SK-N-MC (cell line): Measurements from ENCODE around the gene BARX1.

Experiments used
- EZH2 ChIP-seq: fragments of 200-600 bp; sonication (generic); IDR thresholded peaks from one replicate; pipeline ENCODE4 v1.6.1; 2017; ENCODE audit warnings: antibody characterized with exemption
- POLR2AphosphoS5 ChIP-seq: IDR thresholded peaks from 2 replicates; pipeline ENCODE4 v1.6.1; 2012; ENCODE audit warnings: mild to moderate bottlenecking, low read depth, low read length, borderline replicate concordance

DNA sequence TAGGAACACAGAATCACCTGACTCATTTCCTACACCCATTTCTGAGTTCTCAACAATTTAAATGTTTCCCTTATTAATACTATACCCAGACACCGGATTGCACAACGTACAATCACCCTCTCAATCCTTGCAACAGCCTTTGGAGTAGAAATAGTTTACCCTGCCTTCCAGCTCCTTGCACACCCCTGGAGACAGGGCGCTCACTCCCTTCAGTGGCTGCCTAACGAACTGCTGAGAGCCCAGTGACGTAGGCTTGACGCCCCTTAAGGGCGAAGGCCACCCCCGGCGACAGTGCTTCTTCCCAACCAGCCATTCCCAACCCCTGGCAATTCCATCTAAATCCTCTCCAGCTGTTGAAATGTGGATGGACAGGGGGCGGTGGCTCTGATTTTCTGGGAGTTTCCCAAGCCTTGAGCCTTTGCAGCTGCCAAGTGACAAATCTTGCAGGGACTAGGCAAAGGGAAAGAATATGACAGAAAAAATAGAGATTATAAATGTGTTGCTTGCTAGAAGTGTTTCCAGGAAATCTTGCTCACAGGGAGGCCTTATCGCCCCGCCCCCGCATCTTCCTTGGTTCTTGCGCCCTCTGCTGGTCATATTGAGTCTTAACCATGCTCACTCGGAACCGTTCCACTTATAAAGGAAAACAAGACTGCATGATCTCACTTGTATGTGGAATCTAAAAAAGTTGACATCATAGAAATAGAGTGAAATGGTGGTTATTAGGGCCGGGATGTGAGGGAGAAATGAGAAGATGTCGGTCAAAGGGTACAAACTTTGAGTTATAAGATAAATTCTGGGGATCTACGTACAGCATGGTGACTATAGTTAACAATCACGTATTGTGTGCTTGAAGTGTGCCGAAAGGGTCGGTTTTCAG is 7.6 kb upstream of the BARX1 start:
- TF ChIP-seq POLR2AphosphoS5 (no peak), EZH2 (no peak)
